Mesothelial cell of epicardium (in vitro differentiated cells): ENCODE data around the gene LRMDA. TPM values are rescaled to one million over a fixed set of nuclear protein-coding genes. Genes with fewer than 3 reads are reported as not detected.

Experiments
- DNase-seq, 2 experiments: peaks; one replicate each; pipeline ENCODE4 v3.0.0; 2021; ENCODE audit warnings: low spot score in 2 of 2; ENCODE audit not compliant: unreplicated experiment in 2 of 2
- H3K27ac Mint-ChIP-seq: 2 replicates; pipeline ENCODE4 v1.8.0; 2021; ENCODE audit warnings: mixed read lengths
- H3K27me3 Mint-ChIP-seq: 2 replicates; pipeline ENCODE4 v1.8.0; 2021; ENCODE audit warnings: low read depth, mixed read lengths
- H3K36me3 Mint-ChIP-seq: 2 replicates; pipeline ENCODE4 v1.8.0; 2021; ENCODE audit warnings: mixed read lengths
- H3K4me1 Mint-ChIP-seq: 2 replicates; pipeline ENCODE4 v1.8.0; 2021; ENCODE audit warnings: mixed read lengths
- H3K4me3 Mint-ChIP-seq: 2 replicates; pipeline ENCODE4 v1.8.0; 2021; ENCODE audit warnings: mild to moderate bottlenecking, moderate library complexity, mixed read lengths
- H3K9me3 Mint-ChIP-seq: 2 replicates; pipeline ENCODE4 v1.8.0; 2021; ENCODE audit warnings: mixed read lengths
- CTCF ChIP-seq: fragments of 200-600 bp; sonication (generic); IDR thresholded peaks from one replicate; pipeline ENCODE4 v1.5.0; 2021; ENCODE audit warnings: antibody characterized with exemption; ENCODE audit not compliant: unreplicated experiment
- total RNA-seq: library from RNA; stranded (reverse); gene quantifications from 3 replicates; pipeline ENCODE4 v1.2.1, GENCODE V29; 2021

Gene LRMDA
- total RNA-seq, 1 donor from 2014 or later, result 2.0 TPM

- H3K27ac Mint-ChIP-seq, result no peak overlapping the region
- TF ChIP-seq CTCF, result no peak
- H3K9me3 Mint-ChIP-seq, result peaks cover 11% of the 10 kb centered on the region
- peaks cover 10% of the 10 kb centered on the region for H3K4me1 Mint-ChIP-seq
- H3K27me3 Mint-ChIP-seq, result peaks cover 40% of the 10 kb centered on the region
- peaks cover 4% of the 10 kb centered on the region for H3K36me3 Mint-ChIP-seq
- H3K4me3 Mint-ChIP-seq, result no peak overlapping the region
- DNase-seq, result no peak
These were observed 613.3 kb downstream of the LRMDA start for GRCh38 chr10:76044751-76045150.

- peaks cover 3% of the 10 kb centered on the region for H3K36me3 Mint-ChIP-seq
- no peak for TF ChIP-seq CTCF
- peaks cover 14% of the 10 kb centered on the region for H3K4me1 Mint-ChIP-seq
- no peak overlapping the region for H3K27ac Mint-ChIP-seq
- no peak for DNase-seq
- H3K27me3 Mint-ChIP-seq, result peaks cover 40% of the 10 kb centered on the region
- peaks cover 7% of the 10 kb centered on the region for H3K9me3 Mint-ChIP-seq
- H3K4me3 Mint-ChIP-seq, result no peak overlapping the region
These were observed 613.8 kb downstream of the LRMDA start for GRCh38 chr10:76045174-76045573.

- peaks cover 31% of the 10 kb centered on the region for H3K4me1 Mint-ChIP-seq
- no peak for DNase-seq
- no peaks in the 10 kb centered on the region for H3K9me3 Mint-ChIP-seq
- no peak for TF ChIP-seq CTCF
- no peak overlapping the region for H3K4me3 Mint-ChIP-seq
- H3K27me3 Mint-ChIP-seq, result peaks cover 30% of the 10 kb centered on the region
- no peak overlapping the region for H3K27ac Mint-ChIP-seq
- H3K36me3 Mint-ChIP-seq, result no peaks in the 10 kb centered on the region
These were observed 616.1 kb downstream of the LRMDA start for GRCh38 chr10:76047521-76047920.

GRCh38 chr10:76049581-76050290 is 618.3 kb downstream of the LRMDA start:
- no peaks in the 10 kb centered on the region for H3K9me3 Mint-ChIP-seq
- H3K27me3 Mint-ChIP-seq, result peaks cover 36% of the 10 kb centered on the region
- H3K36me3 Mint-ChIP-seq, result no peaks in the 10 kb centered on the region
- H3K4me3 Mint-ChIP-seq, result no peak overlapping the region
- H3K27ac Mint-ChIP-seq, result no peak overlapping the region
- peaks cover 44% of the 10 kb centered on the region for H3K4me1 Mint-ChIP-seq
- no peak for DNase-seq
- no peak for TF ChIP-seq CTCF

GRCh38 chr10:76050291-76050625 is 618.8 kb downstream of the LRMDA start:
- Mint-ChIP-seq H3K27me3 (peaks cover 33% of the 10 kb centered on the region), H3K27ac (no peak overlapping the region)
- no peak for TF ChIP-seq CTCF

More at GRCh38 chr10:76050291-76050625, 618.8 kb downstream of the LRMDA start:
- peaks cover 44% of the 10 kb centered on the region for H3K4me1 Mint-ChIP-seq
- no peaks in the 10 kb centered on the region for H3K9me3 Mint-ChIP-seq
- H3K36me3 Mint-ChIP-seq, result no peaks in the 10 kb centered on the region
- no peak for DNase-seq
- no peak overlapping the region for H3K4me3 Mint-ChIP-seq
